ENCODE measurements around the gene MON1A.

DNA sequence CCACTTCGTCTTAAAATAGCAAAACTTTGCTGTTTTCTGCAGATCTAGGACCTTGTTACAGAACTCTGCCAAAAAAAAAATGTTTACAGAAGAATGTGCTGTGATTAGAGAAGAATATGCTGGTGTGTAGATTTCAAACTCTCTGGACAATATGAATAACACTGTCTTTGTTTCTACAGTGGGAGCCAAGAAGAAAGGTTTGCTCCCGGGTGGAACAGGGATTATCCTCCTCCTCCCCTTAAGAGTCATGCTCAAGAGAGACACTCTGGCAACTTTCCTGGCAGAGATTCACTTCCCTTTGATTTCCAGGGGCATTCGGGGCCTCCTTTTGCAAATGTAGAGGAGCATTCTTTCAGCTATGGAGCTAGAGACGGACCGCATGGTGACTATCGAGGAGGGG lies 37.7 kb upstream of the MON1A start:
- no peak for TF ChIP-seq POLR2A (IDR thresholded peaks at IDR 0.05)
- TF ChIP-seq, protein P1, sequence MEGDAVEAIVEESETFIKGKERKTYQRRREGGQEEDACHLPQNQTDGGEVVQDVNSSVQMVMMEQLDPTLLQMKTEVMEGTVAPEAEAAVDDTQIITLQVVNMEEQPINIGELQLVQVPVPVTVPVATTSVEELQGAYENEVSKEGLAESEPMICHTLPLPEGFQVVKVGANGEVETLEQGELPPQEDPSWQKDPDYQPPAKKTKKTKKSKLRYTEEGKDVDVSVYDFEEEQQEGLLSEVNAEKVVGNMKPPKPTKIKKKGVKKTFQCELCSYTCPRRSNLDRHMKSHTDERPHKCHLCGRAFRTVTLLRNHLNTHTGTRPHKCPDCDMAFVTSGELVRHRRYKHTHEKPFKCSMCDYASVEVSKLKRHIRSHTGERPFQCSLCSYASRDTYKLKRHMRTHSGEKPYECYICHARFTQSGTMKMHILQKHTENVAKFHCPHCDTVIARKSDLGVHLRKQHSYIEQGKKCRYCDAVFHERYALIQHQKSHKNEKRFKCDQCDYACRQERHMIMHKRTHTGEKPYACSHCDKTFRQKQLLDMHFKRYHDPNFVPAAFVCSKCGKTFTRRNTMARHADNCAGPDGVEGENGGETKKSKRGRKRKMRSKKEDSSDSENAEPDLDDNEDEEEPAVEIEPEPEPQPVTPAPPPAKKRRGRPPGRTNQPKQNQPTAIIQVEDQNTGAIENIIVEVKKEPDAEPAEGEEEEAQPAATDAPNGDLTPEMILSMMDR (IDR thresholded peaks at IDR 0.05), result no peak
